ENCODE data around the gene ADARB2.
"Not testable (repeated sequence)": the region's sequence is repeated elsewhere in the genome, so short reads cannot be mapped to it uniquely, and the experiment has no call there.

GRCh38 chr10:1219874-1220273 is 517.5 kb downstream of the ADARB2 start:
- not testable (repeated sequence) for TF ChIP-seq CTCF, POLR2A (IDR thresholded peaks at IDR 0.05)

Measured in Peyer's patch (tissue), 4 donors.